Kidney tubule cell (primary cell): ENCODE results near the gene SLC25A23.
"Not testable (repeated sequence)": the region's sequence is repeated elsewhere in the genome, so short reads cannot be mapped to it uniquely, and the experiment has no call there.

Experiments used
- DNase-seq: peaks from one replicate; pipeline ENCODE4 v3.0.0-alpha.2; 2018; ENCODE audit warnings: low spot score

The SLC25A23 gene

DNA sequence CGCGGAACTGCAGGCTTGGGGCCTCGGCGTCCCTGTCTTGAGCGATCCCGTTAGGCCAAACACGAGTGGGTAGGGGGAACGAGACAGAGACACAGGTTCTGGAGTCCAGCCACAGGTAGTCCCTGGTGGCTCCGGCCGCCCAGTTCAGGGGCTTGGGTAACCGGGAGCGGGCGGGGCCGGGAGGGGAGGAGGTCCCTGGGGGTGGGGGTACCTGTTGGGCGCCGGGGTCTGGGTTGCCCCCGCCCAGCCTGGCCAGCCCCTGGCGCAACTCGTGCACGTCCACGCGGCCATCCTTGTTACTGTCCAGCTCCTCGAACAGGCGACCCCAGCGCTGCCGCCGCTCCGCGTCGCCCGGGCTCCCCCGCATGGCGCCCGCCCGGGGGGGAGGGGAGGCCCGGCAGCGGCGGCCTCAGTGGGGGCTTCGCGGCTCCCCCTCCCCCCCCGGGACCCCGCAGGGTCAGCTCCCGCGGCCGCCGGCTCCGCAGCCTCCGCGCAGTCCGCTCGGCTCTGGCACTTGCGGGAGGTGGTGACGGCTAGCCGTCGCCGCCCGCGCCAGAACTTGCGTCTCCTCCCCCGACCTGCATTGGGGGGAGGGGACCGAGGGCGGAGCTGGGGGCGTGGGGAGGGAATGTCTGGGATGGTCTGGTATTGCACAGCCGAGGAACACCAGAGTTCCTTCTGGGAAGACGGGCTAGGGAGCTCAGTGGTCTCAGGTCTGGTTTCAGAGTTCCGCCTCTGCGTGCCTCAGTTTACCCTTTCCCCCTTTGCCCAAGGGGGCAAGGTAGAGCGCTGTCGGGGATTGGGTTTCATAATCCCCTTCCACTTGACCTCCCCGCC, at the start of gene SLC25A23:
Gene SLC25A23 (minus strand): TSS at position 531 of the 837 bp plus-strand sequence. CDS start 164 bp downstream, at position 367.
- DNase-seq = peak; percentile 82

GRCh38 chr19:6508028-6508771, 48.6 kb upstream of the SLC25A23 start:
- DNase-seq = not testable (repeated sequence)

GRCh38 chr19:6503407-6504201, 44.0 kb upstream of the SLC25A23 start:
- DNase-seq = no peak

- DNase-seq = no peak
Observed at GRCh38 chr19:6501740-6502648, 42.4 kb upstream of the SLC25A23 start, which contains the start of gene TUBB4A. Gene TUBB4A, minus strand, starts transcription at chr19:6502309. Its CDS starts 97 bp downstream, at chr19:6502212.

GRCh38 chr19:6500837-6501739, 41.5 kb upstream of the SLC25A23 start:
- no peak for DNase-seq

GRCh38 chr19:6499052-6499790, 39.6 kb upstream of the SLC25A23 start:
- DNase-seq = no peak

DNA sequence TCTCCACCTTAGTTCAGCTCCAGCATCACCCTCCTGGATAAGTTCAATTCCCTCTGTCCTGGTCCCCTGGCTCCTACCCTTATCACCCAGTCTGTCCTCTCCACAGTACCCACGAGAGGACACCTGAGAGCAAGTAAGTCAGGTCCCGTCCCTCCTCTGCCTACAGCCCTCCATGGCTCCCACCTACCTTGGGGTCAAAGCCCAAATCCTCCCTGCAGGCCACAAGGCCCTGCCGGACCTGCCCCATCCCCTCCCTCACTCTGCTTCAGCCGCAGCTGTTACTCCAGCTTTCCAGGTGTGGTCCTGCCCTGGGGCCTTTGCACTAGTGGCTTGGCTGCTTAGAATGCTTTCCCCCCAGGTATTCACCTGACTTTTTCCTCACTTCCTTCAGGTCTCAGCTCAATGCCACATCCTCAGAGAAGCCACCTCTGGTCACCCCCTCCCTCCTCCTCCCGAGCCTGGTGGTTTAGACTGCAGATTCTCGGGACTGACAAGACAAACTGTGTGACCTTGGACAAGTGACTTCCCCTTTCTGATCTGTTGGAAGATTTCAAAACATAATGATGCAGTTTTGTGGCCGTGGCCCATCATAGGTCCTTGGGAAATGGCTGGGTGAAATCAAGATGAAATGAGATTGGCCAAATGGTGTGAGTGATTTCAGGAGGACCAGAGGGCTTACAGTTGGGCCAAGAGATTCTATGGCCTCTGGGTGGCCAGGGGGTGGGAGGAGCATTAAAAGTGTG, 38.9 kb upstream of the SLC25A23 start:
- DNase-seq = no peak

- no peak for DNase-seq
Observed at GRCh38 chr19:6495947-6496346, 36.4 kb upstream of the SLC25A23 start.

- no peak for DNase-seq
Observed at GRCh38 chr19:6494438-6495036, 34.9 kb upstream of the SLC25A23 start.

DNA sequence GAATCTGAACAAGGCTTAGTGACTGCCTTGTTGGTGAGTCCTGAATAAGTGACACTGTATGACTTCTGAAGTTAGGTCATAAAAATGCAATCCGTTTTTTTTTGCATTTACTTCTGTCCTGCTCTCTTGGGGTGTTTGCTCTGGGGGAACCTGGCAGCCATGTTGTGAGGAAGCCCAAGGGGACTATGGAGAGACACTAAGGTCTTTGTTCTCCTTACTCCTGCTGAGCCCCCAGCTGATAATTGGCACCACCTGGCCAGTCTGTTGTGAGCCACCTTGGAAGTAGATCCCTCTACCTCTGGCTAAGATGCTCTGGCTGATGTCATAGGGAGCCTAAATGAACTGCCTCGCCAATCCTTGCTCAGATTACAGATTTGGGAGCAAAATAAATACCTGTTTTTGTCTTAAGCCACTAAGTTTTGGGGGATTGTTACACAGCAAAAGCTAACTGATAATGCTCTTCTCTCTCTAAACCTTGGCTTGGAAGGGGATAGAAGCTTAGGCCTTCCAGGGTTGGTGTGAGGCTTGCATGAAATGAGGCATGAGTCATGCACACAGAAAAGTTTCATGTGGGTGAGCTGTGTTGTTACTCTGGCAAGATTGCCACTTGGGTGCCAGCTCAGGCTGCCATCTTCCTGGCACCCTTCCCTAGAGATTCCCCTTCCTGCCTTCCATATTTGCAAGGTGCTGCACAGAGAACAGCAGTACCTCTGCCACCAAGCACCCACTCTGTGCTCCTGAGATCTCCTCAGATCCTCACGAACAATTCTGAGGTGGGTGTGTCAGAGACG, 32.4 kb upstream of the SLC25A23 start:
- no peak for DNase-seq

GRCh38 chr19:6490134-6490533, 30.5 kb upstream of the SLC25A23 start:
- no peak for DNase-seq

- DNase-seq = no peak
Observed at GRCh38 chr19:6489278-6490061, 29.9 kb upstream of the SLC25A23 start.

DNA sequence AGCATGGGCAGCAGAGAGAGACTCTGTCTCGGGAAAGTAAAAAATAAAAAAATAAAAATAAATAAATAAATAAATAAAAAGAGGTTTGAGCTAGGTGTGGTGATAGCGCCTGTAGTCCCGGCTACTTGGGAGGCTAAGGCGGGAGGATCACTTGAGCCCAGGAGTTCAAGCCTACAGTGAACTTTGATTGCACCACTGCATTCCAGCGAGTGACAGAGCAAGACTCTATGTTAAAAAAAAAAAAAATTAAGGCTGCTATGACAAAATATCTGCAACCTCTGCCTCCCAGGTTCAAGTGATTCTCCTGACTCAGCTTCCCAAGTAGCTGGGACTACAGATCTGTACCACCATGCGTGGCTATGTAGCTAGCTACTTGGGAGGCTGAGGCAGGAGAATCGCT, 25.2 kb upstream of the SLC25A23 start:
- no peak for DNase-seq

DNA sequence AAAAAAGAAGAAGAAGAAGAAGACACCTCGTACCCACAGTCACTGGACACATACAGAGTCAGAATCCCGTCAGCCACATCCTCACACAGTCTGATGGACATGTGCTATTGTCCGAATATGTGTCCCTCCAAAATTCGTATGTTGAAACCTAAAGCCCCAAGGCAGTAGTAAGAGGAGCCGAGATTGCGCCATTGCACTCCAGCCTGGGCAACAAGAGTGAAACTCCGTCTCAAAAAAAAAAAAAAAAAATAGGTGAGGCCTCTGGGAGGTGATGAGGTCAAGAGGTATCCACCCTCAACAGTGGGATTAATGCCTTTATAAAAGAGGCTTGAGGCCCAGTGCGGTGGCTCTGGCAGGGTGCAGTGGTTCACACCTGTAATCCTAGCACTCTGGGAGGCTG, 24.6 kb upstream of the SLC25A23 start:
- DNase-seq = no peak

- DNase-seq = no peak
Observed at GRCh38 chr19:6483235-6483634, 23.6 kb upstream of the SLC25A23 start.

GRCh38 chr19:6482343-6482686, 22.7 kb upstream of the SLC25A23 start:
- no peak for DNase-seq
